Stimulated activated CD8-positive, alpha-beta memory T cell treated with anti-CD3 and anti-CD28 coated beads, Interleukin-4, amount 100 ng/mL, for 1 hour (primary cell): ENCODE data around the gene NPSR1.
A peak's percentile ranks its signal among the peaks of the same experiment; 100 is the strongest.
"Not testable (repeated sequence)": the region's sequence is repeated elsewhere in the genome, so short reads cannot be mapped to it uniquely, and the experiment has no call there.

Experiments
- DNase-seq, 2 donors: peaks; one replicate each; pipeline ENCODE4 v3.0.0-alpha.2; 2020; ENCODE audit warnings: low read depth in 2 of 2, low spot score in 1 of 2

Gene NPSR1

DNA sequence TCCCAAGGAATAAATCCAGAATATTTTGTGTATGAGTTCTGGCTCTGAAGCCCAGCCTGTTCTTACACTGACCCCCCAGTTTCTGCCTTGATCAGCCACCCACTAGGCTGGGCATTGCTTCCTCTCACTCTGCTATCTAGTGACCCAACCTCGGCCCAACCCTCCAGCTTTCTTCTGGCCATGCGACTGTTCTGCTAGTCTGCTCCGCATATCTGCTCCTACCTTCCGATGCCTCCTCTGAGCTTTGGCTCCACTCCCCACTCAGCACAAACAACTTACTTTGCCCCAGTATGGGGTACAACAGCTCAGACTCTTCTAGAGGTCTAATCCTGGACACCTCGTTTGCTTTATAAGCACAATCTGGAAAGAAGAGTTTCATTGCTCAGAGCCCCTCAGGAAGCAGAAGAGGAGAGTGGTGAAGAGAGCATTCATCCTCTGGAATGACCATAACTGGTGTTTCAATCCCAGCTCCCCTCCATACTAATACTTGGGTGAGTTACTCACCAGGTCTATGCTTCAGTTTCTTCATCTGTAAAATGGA lies 99.6 kb downstream of the NPSR1 start:
- no peak for DNase-seq

- no peak for DNase-seq
Measured at GRCh38 chr7:34758111-34758601, 100.1 kb downstream of the NPSR1 start.

DNA sequence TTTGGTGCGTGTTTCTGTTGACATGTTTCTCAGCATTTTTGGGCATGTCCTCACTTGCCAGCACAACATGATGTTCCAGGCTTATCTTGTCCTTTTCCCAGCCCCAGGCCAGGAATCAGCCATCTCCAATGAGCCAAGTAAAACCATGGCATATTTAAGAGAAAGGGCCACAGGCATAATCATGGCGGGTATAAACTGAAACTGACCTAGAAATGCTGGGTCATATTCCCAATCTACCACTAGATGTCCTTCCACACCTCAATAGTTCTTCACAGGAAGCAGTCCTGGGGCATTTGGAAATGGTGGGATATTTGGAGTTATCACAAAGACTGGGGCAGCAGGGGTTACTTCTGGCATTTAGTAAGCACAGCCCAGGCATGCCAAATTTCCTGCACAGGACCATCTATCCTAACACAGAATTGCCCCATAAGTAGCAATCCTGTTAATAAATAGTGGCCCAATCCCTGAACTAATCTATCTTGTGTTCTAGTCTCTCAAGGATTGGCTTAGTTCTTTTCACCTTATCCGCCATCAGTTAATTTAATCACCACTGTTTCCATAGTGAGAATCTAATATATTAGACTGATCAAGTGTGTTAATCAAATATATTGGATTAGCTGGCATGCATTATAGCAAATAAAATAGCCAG lies 101.6 kb downstream of the NPSR1 start:
- DNase-seq, result no peak

DNA sequence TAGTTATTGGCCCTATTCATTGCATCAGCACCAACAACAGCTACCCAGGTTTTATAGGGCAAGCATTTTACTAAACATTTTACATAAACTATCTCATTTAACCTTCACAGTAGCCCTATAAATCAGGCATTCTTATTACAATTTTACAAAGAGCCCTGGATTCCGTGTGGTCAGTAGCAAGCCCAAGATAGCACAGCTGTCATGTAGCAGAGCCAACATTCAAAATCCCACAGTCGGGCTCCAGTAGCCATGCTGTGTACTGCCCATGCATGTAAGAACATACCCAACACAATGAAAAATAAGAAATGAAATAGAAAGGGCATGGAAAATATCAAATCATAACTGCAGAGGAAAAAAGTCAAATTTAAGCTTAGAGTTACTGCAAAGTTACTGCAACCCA lies 102.3 kb downstream of the NPSR1 start:
- DNase-seq, result no peak

DNA sequence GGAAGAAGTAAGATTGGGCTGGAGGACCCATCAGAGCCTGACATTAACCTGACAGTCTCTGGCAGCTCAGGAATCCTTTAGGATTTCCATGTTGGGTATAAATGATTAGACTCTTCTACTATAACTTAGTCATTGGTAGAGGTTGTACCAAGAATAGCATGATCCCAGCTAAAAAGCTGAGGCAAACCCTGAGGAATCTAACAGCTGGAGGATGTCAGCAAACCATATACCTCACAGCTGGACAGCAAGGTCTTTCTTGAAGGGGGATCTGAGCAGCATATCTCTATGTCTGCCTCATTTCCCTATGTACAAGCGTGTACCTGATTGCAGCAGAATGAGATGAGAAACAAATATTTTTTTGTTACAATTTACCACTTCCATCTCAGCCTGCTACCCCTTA lies 103.2 kb downstream of the NPSR1 start:
- no peak for DNase-seq

GRCh38 chr7:34761627-34762026 lies 103.6 kb downstream of the NPSR1 start:
- DNase-seq, result no peak

DNA sequence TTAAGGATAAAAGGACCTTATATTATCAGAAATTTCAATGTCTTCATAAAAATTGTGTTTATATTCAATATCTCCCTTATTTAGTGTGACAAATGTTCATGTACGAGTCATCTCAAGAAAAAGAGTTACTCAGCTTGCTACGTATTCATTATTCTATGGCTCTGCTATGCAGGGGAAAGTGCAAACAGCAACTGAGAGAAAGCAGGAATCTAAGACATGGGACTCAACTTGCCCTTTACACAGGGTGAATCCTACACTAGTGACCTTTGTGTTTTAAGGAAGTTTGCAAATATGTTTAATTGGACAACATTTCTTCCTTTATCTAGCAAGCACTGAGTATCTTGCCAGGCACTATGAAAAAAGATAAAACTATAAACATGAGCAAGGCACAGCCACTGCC lies 104.7 kb downstream of the NPSR1 start:
- no peak for DNase-seq

DNA sequence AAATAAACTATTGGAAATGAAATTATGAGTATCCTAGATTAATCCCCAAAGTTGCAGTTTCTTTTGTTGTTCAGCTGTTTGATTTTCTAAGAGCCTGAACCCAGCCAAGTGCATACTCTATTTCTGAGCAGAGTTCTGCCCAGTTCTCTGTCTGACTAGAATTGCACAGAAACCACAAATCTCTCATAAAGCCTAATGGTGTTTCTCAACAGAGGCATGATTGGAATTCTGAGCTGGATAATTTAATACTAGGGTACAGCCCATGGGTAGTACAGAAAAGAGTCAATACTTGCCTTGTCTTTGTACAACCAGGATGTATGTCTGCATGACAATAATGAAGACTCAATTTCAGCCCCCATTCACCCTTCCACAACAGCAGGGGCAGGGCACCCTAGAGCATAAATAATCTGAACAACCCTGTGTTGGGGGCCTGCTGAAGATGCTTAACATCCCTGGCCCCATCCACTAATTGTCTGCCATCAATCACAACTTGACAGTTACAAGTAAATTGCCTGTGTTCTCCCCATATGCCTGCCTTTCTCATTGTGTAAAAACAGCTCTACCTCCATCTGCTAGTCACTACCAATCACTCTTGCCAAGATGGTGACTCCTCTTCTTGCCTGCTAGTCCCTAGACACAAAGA lies 114.4 kb downstream of the NPSR1 start:
- DNase-seq, result no peak

DNA sequence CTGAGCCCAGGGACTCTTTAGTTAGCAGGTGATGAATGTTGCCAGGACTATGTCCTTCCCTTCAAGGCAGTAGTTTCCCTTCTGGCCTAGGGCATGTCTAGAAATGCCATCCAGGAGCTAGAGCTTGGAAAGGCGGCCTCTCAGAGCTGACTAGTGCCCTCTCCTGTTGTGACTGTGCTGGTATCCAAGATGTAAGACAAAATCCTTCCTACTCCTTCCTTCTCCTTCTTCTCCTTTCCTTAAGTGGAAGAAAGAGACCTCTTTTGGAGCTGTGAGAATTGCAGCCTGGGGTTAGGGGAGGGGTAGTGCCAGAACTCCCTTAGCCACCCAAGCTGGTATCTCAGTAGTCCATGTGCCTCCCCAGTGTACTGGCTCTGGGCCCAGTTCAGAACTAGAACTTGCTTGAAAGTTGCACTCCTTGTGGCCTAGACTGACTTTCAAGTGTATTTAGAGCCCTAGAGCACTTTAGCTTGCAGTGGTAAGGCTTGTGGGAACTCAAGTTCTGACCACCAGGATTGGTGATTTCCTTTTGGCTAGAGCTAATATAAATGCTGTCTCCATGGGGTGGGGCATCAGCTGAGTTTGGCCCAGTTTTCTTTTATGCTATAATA lies 118.8 kb downstream of the NPSR1 start:
- no peak for DNase-seq

GRCh38 chr7:34780546-34780945 lies 122.5 kb downstream of the NPSR1 start:
- no peak for DNase-seq

DNA sequence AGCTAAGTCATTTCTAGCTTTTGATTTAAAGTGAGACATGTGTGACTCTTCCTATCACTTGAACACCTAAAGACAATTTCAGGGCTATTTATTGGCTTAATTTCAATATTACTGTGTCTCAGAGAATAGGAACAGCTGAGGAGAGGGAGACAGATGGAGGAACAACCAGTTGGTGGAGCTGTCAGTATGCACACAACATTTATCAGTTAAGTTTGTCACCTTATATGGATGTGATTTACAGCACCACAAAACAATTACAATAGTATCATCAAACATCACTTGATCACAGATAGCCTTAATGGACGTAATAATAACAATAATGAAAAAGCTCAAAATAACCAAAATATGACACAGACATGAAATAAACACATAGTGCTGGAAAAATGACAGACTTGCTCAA lies 129.6 kb downstream of the NPSR1 start:
- DNase-seq, result no peak

DNA sequence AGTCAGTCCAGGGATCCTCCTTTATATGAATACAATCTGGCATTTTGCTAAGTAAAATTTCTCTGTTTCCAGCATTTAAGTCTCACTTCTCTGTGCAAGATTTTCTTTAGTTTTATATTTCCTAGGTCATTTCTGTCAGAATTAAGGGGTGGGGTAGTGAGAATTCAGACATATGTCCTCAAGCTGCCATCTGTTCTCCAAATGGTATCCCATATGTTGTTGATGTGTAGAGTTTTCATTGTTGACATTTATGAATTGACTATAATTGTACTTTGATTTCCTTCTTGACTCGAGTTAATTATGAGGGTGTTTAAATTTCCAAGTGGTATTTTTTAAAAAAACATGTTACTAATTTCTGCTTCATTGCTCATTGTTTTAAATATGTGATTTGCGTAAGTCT lies 148.8 kb downstream of the NPSR1 start:
- no peak for DNase-seq

DNA sequence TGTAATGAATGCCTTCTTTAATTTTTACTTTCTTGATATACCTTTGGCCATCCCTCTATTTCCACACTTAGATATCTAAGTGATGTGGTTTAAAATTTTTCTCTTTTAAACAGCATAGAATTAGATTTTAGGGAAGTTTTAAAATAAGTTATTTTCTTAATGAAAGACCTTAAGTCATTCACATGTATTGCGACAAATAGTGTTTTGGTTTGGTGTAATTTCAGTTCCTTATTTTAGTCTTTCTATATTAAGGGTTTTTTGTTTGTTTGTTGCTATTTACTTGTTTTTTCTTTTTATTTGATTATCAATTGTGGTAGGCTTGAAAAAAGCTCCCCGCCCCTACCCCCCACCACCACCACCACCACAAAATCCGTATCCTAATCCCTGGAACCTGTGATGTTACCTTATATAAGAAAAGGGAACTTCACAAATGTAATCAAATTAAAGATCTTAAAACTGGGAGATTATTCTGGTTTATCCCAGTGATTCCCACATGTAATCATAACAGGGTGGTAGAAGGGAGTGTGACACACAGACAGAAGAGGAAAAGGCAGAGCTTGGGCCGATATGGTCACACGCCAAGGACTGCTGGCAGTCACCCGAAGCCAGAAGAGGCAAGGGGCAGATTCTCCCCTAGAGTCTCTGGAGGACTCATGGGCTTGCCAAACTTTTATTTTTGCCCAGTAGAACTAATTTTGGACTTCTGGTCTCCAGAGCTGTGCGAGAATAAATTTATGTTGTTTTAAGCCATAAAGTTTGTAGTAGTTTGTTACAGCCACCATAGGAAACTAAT lies 149.7 kb downstream of the NPSR1 start:
- DNase-seq, result no peak

GRCh38 chr7:34814203-34814842 lies 156.3 kb downstream of the NPSR1 start:
- not testable (repeated sequence) for DNase-seq

- DNase-seq, result no peak
Measured at GRCh38 chr7:34821932-34822558, 164.0 kb downstream of the NPSR1 start.

DNA sequence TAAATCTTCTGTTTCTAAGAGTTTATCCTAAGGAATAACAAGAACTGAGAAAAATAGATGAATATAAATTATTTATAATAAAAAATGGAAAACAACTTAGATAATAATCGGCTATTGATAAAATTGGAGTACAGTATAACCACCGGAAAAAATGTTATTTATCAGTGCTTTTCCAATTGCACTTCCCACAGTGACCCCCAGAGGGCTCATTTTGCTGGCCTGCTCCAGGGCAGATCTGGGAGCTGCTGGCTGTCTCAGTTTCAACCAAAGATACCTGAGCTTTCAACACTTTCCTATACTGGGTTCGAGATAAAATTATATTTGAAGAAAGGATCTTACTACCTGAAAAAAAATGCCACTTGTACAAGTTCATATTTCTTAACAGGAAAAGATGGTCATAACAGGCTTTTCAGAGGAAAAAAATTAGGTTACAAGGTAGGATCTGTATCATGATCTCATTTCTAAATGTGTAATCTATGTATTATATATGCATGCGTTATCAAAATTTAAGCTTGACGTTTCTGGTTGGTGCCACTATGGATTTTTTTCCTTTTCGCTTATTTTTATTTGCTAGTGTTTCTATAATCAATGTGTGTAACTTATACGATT lies 165.7 kb downstream of the NPSR1 start:
- peak; percentile 2 to 22 for DNase-seq

- no peak for DNase-seq
Measured at GRCh38 chr7:34825221-34825620, 167.2 kb downstream of the NPSR1 start.

- DNase-seq, result no peak
Measured at GRCh38 chr7:34830390-34830789, 172.4 kb downstream of the NPSR1 start.

DNA sequence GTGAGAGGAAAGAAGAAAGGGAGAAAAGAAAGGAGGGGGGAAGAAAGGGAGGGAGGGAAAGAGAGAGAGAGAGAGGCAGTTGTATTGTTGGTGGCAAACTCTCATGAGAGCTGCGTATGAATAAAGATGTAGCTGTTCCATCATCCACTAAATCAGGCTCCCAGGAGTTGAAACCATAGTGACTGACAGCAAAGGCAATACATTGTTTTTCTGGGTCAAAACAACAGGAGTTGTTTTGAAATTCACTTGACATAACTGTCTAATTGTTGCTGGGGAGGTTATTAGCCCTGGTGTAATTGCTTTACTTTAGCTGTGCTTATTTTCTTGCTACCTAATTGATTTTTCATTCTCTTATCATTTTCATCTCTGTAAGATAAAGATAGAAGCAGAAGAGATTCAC lies 173.4 kb downstream of the NPSR1 start:
- no peak for DNase-seq

DNA sequence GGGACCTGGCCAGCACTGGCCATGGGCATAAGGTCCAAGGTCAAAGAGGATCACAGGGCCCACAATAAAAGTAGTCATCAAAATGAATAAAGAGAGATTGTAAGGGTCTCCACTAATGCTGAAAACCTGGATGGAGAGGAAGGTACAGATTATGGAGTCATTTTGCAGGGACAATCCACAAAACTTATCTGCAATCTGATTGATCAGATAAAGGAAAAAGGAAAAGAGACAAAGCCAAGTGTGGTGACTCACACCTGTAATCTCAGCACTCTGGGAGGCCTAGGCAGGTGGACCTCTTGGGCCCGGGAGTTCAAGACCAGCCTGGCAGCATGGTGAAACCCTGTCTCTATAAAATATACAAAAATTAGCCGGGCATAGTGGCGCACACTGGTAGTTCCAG lies 174.0 kb downstream of the NPSR1 start:
- DNase-seq, result no peak
